SH-SY5Y (cell line): ENCODE data around the gene MFN2.

ENCODE experiments used
- GATA2 ChIP-seq: IDR thresholded peaks from 2 replicates; pipeline ENCODE4 v1.6.1; 2011; ENCODE audit warnings: mild to moderate bottlenecking, low read depth, low read length
- GATA3 ChIP-seq: IDR thresholded peaks from 2 replicates; pipeline ENCODE4 v1.6.1; 2011; ENCODE audit warnings: low read depth, mild to moderate bottlenecking, low read length, moderate library complexity

- no peak for TF ChIP-seq GATA3
- TF ChIP-seq GATA2 = no peak
Observed at GRCh38 chr1:12059722-12060464, 79.6 kb downstream of the MFN2 start.
